Activated naive CD8-positive, alpha-beta T cell treated with anti-CD3 and anti-CD28 coated beads, Interleukin-2, amount 50 U/mL, for 24 hours (primary cell): ENCODE data around the gene NARF.
"Not testable (repeated sequence)": the region's sequence is repeated elsewhere in the genome, so short reads cannot be mapped to it uniquely, and the experiment has no call there.

Source experiments
- ATAC-seq: fragments of 150-1000 bp; cut with Tn5 transposase; one replicate; pipeline ENCODE4 v1.10.0; 2021
- DNase-seq: peaks from one replicate; pipeline ENCODE4 v3.0.0; 2021
- H3K27ac Mint-ChIP-seq: one replicate; pipeline ENCODE4 v1.8.0; 2021; ENCODE audit warnings: mild to moderate bottlenecking, mixed read lengths
- H3K27me3 Mint-ChIP-seq: one replicate; pipeline ENCODE4 v1.8.0; 2021; ENCODE audit warnings: mixed read lengths
- H3K36me3 Mint-ChIP-seq: one replicate; pipeline ENCODE4 v1.8.0; 2021; ENCODE audit warnings: low read depth, mixed read lengths
- H3K4me1 Mint-ChIP-seq: one replicate; pipeline ENCODE4 v1.8.0; 2021; ENCODE audit warnings: mixed read lengths
- H3K4me3 Mint-ChIP-seq: one replicate; pipeline ENCODE4 v1.8.0; 2021; ENCODE audit warnings: mild to moderate bottlenecking, moderate library complexity, mixed read lengths
- H3K9me3 Mint-ChIP-seq: one replicate; pipeline ENCODE4 v1.8.0; 2021; ENCODE audit warnings: mixed read lengths

Gene NARF

DNA sequence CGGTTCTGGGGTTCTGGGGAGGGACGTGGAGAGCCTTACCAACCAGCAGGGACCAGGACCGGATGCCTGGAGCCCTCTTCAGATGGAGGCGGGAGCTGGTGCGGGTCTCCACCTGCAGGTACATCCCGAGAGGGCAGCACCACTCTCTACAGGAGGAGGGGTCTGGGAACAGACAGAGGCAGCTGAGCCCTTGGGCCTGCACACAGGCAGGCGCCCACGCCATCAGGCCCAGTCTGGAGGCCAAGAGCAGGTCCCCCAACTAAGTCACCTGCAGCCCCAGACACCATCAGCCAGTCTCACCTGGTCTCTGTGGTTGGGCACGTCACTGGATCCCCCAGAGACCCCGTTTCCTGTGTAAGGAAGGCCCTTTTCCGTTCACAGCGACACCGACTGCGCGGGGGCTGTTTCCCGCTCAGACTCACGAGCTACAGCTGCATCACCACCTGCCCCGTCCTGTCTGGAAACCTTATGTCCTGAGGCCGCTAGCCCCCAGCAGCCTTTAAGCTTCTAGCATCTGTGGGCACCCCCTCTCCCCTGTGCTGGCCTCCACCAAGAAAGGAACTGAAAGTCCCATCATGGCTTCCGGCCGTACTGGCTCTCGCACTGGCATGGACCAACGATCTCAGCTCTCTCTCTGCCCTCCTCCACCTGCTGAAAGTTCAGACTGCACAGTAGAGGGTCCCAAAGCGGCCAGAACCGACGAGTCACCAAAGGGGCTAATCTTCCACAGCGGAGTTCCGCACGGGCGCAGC lies 9.2 kb upstream of the NARF start:
- Mint-ChIP-seq H3K27ac (peak overlapping the region; percentile 98), H3K4me1 (peaks cover 43% of the 10 kb centered on the region), H3K27me3 (no peaks in the 10 kb centered on the region), H3K36me3 (peaks cover 19% of the 10 kb centered on the region), H3K9me3 (no peaks in the 10 kb centered on the region), H3K4me3 (peak overlapping the region; percentile 90)
- peak; percentile 76 for DNase-seq
- ATAC-seq, result peak; percentile 55

DNA sequence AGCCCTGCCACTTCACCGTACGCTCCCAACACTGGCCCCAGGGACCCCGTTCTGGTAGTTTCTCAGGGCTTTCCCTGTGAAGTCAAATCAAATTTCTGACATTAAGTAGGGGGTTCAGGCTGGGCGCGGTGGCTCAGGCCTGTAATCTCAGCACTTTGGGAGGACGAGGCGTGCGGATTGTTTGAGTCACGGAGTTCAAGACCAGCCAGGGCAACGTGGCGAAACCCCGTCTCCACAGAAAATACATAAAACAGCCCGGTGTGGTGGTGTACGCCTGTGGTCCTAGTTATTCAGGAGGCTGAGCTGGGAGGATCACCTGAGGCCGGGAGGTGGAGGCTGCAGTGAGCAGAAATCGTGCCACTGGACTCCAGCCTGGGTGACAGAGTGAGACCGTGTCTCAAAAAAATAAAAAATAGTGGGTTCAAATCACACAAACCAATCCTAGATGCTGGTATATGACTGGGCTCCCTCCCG lies 8.6 kb upstream of the NARF start:
- peak overlapping the region; percentile 90 for H3K4me3 Mint-ChIP-seq
- ATAC-seq, result peak; percentile 39

DNA sequence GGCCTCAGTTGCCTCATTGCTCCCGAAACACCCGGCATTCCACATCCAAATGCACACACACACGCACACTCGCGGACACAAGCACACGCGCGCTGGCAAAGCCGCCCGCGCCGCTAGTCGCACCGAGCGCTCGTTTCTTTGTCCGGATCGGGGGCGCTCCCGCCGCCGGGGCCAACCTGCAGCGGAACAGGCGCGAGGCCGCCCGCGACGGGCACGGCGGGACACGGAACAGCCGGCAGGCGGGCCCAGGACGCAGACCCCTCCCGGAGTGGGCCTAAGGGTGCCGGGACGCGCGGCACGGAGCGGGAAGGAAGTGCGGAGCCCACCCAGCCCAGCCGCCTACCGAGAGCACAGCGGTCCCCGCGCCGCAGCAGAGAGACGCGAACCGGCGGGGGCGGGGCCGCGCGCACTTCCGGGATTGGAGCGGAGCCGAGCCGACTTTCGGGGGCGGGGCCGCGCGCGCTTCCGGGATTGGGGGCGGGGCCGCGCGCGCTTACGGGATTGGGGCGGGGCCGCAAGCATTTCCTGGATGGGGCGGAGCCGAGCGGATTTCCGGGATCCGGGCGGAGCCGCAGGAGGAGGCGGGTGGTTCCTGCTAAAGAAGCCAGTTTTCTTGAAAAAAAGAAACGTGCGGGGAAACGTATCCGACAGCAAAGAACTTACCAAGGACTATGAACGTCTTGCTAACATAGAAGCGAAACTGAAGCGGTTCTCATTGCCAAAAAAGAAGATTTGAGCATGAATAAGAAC lies 8.0 kb upstream of the NARF start, which contains the start of gene CYBC1:
Gene CYBC1, minus strand, starts transcription at position 396 of the 750 bp plus-strand sequence. CDS start 1,498 bp downstream, outside the sequence.
- ATAC-seq, result peak; percentile 76
- Mint-ChIP-seq H3K27me3 (no peaks in the 10 kb centered on the region), H3K36me3 (peaks cover 19% of the 10 kb centered on the region), H3K9me3 (no peaks in the 10 kb centered on the region), H3K27ac (peak within 1 kb of the TSS; percentile 98), H3K4me1 (peaks cover 43% of the 10 kb centered on the region), H3K4me3 (peak within 1 kb of the TSS; percentile 90)
- DNase-seq, result peak; percentile 98

More for the DNA sequence above, 8.6 kb upstream of the NARF start:
- H3K9me3 Mint-ChIP-seq, result no peaks in the 10 kb centered on the region
- DNase-seq, result peak; percentile 55
- peaks cover 19% of the 10 kb centered on the region for H3K36me3 Mint-ChIP-seq
- no peaks in the 10 kb centered on the region for H3K27me3 Mint-ChIP-seq
- peaks cover 43% of the 10 kb centered on the region for H3K4me1 Mint-ChIP-seq
- peak overlapping the region; percentile 98 for H3K27ac Mint-ChIP-seq

DNA sequence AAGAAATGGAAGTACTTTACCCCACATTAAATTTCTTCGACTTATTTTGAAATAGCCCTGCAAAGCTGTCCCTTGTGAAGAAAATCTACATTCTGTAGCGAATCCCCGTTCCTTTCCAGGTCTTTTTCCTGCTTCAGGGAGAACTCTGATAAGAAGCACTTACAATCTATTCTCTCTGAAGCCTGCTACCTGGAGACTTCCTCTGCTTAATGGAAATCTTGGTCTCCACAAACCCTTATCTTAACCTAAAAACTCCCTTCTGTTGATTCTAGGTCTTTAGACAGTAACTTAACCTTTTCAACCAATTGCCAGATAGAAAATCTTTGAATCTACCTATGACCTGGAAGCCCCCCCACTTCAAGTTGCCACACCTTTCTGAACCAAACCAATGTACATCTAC lies 6.4 kb upstream of the NARF start:
- H3K27ac Mint-ChIP-seq, result peak overlapping the region; percentile 55
- DNase-seq (no peak), ATAC-seq (no peak)
- no peak overlapping the region for H3K4me3 Mint-ChIP-seq
- peaks cover 37% of the 10 kb centered on the region for H3K4me1 Mint-ChIP-seq
- H3K27me3 Mint-ChIP-seq, result no peaks in the 10 kb centered on the region
- no peaks in the 10 kb centered on the region for H3K9me3 Mint-ChIP-seq
- H3K36me3 Mint-ChIP-seq, result peaks cover 14% of the 10 kb centered on the region

DNA sequence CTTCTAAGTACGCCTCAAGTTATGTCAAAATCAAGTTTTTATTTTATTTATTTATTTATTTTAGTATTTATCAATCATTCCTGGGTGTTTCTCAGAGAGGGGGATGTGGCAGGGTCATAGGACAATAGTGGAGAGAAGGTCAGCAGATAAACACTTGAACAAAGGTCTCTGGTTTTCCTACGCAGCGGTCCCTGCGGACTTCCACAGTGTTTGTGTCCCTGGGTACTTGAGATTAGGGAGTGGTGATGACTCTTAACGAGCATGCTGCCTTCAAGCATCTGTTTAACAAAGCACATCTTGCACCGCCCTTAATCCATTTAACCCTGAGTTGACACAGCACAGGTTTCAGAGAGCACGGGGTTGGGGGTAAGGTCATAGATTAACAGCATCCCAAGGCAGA lies 5.4 kb upstream of the NARF start:
- not testable (repeated sequence) for H3K4me3 Mint-ChIP-seq, H3K36me3 Mint-ChIP-seq, H3K9me3 Mint-ChIP-seq, H3K27ac Mint-ChIP-seq, DNase-seq, H3K27me3 Mint-ChIP-seq, ATAC-seq
- peaks cover 39% of the 10 kb centered on the region for H3K4me1 Mint-ChIP-seq

DNA sequence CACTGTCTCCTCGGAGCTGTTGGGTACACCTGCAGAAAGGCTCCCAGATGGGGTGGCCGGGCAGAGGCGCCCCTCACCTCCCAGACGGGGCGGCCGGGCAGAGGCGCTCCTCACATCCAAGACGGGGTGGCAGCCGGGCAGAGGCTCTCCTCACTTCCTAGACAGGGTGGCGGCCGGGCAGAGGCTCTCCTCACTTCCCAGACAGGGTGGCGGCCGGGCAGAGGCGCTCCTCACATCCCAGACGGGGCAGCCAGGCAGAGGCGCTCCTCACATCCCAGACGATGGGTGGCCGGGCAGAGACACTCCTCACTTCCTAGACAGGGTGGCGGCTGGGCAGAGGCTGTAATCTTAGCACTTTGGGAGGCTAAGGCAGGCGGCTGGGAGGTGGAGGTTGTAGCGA lies 4.8 kb upstream of the NARF start:
- not testable (repeated sequence) for H3K4me3 Mint-ChIP-seq, H3K9me3 Mint-ChIP-seq, DNase-seq, H3K36me3 Mint-ChIP-seq, H3K27ac Mint-ChIP-seq, H3K27me3 Mint-ChIP-seq, ATAC-seq
- H3K4me1 Mint-ChIP-seq, result peaks cover 39% of the 10 kb centered on the region

DNA sequence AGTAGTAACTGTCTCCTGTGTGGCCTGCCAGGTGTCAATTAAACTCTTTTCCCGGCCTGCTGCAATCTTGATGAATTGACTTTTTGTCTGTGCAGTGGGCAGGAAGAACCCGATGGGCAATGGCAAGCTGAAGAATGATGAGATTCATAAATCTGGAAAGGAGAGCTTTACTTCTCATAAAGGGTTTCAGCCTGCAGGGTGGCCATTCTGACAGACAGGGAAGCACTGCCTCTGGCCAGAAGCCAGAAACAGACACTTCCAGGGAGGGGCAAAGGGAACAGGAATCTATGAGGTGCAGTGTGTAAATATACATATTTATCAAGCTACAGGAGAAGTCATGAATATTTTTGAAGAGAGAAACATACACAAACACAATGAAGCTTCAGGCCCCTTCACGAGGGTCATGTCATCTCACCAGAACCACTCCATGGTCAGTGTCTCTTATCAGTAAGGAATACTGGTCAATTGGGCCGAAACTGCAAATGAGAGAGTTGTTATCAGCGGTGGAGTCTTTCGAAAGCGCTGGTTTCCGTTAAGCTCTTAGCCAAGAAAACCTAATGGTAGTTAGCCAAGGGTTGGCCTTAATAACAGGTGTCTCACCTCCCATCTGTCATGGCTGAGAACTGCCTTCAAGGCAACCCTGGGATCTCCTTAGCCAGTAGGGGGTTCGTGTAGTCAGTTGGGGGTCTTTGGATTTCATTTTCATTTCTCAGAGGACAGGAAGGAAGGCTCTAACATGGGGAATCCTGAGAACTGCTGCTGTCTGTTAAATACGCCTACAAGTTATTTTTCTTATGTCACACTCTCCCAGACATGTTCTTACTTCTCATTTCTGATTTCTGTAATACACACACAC lies 1.2 kb upstream of the NARF start:
- H3K9me3 Mint-ChIP-seq, result no peaks in the 10 kb centered on the region

DNA sequence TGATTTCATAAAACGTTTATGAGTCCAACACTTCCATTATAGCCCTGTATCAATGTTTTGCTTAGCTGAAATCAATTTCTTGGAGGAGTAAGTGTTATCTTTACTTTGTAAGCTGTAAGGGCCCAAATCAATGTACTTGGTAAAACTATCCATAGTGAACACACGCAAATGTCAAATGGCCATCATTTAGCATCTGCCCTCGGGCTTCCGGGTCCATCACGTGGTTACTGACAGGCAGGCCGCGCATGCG lies 687 bp upstream of the NARF start:
- Mint-ChIP-seq H3K27ac (peak overlapping the region; percentile 91), H3K4me1 (peaks cover 23% of the 10 kb centered on the region), H3K27me3 (no peaks in the 10 kb centered on the region), H3K9me3 (no peaks in the 10 kb centered on the region), H3K36me3 (peaks cover 6% of the 10 kb centered on the region), H3K4me3 (peak overlapping the region; percentile 79)
- ATAC-seq, result no peak
- DNase-seq, result no peak

More for the DNA sequence above, 1.2 kb upstream of the NARF start:
- Mint-ChIP-seq H3K4me1 (peaks cover 24% of the 10 kb centered on the region), H3K4me3 (peak overlapping the region; percentile 79), H3K36me3 (peaks cover 4% of the 10 kb centered on the region), H3K27ac (peak overlapping the region; percentile 91), H3K27me3 (no peaks in the 10 kb centered on the region)
- no peak for DNase-seq
- ATAC-seq, result no peak

DNA sequence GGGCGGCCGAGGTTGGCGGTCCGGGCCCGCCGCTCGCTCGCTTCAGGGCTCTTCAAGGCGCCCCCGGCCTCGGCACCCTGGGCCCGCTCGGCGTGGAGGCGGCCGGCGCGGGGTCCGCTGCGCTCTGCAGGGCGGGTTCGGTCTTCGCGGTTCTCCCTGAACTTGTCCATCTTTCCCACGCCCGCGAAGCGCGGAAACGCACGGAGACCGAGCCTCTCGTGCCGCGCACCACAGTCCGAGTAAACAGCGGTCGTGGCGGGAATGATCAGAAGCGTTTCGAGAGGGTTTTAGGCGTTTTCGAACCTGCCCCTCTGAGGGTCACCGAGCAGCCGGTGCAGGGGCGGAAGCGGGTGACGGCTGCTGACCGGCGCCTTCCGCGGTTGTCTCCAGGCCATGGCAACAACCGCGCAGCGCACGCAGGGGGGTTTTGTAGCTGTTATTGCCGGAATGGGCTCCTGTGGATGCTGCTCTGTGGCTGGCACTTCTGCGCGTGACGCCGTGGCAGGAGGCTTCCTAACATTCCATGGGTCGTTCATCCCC lies 414 bp downstream of the NARF start:
- peak; percentile 27 for DNase-seq
- Mint-ChIP-seq H3K4me1 (peaks cover 23% of the 10 kb centered on the region), H3K9me3 (no peaks in the 10 kb centered on the region), H3K4me3 (peak overlapping the region; percentile 79), H3K27ac (peak overlapping the region; percentile 73), H3K27me3 (no peaks in the 10 kb centered on the region), H3K36me3 (peaks cover 6% of the 10 kb centered on the region)
- no peak for ATAC-seq

DNA sequence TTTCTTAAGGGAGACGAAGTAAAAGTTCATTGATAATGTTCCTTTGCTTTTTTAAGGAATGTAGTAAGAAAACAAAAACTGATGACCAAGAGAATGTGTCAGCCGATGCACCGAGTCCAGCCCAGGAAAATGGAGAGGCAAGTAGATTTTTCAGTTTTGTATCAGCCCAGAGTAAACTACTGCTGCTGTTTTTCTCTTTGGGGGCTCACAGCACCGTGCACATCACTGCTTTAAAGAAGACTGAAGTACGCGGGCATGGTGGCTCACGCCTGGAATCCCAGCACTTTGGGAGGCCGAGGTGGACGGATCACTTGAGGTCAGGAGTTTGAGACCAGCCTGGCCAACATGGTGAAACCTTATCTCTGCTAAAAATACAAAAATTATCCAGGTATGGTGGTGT lies 1.4 kb downstream of the NARF start:
- H3K9me3 Mint-ChIP-seq, H3K27me3 Mint-ChIP-seq, H3K27ac Mint-ChIP-seq, DNase-seq, ATAC-seq, H3K36me3 Mint-ChIP-seq, H3K4me3 Mint-ChIP-seq: not testable (repeated sequence)
- H3K4me1 Mint-ChIP-seq, result peaks cover 23% of the 10 kb centered on the region

DNA sequence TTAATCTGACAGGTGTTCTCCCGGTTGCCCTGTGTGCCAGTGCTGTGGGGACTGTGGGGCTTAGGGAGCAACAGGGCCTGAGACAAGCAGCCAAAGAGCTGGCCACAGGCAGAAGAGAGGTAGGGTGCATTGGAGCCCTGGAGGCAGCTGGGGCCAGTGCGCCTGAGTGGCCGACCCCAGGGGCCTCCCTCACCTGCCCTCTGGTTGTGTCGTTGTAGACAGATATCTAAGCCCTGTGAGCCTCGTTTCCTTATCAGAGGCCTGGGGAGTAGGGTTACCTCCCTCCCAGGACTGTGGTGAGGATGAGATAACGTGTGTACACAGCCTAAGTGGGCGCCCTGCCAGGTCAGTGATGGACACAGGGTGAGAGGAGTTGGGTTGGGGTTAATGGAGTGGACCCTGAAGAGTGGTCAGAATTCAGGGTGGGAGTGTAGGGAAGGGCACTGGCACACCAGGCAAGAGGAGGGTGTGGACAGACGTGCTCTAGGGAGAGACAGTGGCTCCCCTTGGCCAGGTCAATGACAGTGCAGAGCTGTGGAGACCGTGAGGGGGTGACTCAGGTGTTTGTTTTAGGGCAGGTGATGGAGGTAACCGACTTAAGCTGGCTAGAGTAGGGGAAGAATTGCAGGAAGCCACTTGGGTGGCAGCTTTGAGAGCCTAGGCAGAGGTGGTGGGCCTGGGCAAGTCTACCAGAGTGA lies 3.4 kb downstream of the NARF start:
- H3K4me1 Mint-ChIP-seq, result peaks cover 19% of the 10 kb centered on the region
- DNase-seq, result no peak
- H3K27ac Mint-ChIP-seq, result no peak overlapping the region
- H3K27me3 Mint-ChIP-seq, result no peaks in the 10 kb centered on the region
- no peak for ATAC-seq
- H3K4me3 Mint-ChIP-seq, result no peak overlapping the region
- H3K9me3 Mint-ChIP-seq, result no peaks in the 10 kb centered on the region
- H3K36me3 Mint-ChIP-seq, result peaks cover 9% of the 10 kb centered on the region

DNA sequence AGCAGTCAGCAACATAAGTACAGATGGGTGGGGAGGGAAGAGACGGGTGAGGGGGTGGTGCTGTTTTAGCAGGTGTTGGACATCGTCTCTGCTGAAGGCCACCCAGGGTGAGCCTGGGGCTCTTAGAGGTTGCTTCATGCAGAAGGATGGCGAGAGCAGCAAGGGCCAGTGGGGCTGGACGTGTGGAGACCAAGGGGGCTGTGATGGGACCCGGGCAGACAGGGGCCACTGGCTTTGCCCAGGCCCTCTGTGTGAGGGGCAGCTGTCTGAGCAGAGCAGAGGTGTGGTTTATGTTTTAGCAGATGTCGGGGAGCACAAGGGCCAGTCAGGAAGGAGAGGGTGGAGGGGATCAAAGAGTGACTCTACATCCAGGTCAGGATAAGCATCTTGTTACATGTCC lies 4.8 kb downstream of the NARF start:
- Mint-ChIP-seq H3K27me3 (no peaks in the 10 kb centered on the region), H3K4me1 (peaks cover 8% of the 10 kb centered on the region), H3K27ac (no peak overlapping the region), H3K36me3 (peaks cover 9% of the 10 kb centered on the region), H3K4me3 (no peak overlapping the region), H3K9me3 (no peaks in the 10 kb centered on the region)
- no peak for DNase-seq
- ATAC-seq, result no peak

DNA sequence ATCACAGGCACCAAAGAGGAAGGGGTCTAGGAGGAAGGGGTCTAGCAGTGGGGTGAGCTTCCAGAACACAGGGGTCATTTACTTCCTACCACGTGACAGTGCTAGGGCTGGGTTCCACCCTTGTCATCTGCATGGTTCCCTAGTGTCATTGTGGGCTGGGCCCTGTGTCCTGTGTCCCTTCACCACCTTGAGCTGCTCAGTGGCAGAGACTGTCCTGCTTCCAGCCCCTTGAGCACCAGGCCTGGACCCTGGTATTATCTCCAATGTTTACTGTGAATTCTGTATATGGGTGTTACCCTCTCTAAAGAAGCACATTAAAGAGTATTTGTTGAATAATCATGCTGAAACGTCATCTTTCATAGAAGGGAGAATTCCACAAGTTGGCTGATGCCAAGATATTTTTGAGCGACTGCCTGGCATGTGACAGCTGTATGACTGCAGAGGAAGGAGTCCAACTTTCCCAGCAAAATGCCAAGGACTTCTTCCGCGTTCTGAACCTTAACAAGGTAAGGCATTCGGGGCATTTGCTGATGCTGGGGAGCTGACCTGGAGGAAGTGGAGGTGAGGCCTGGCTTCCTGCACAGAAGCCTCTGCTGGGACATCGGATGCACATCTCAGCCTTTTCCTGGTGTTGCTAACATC lies 5.5 kb downstream of the NARF start:
- Mint-ChIP-seq H3K36me3 (peaks cover 14% of the 10 kb centered on the region), H3K9me3 (no peaks in the 10 kb centered on the region), H3K4me1 (peaks cover 7% of the 10 kb centered on the region), H3K27me3 (no peaks in the 10 kb centered on the region), H3K4me3 (no peak overlapping the region), H3K27ac (no peak overlapping the region)
- ATAC-seq (no peak), DNase-seq (no peak)
